DLD1 (cell line): Measurements from ENCODE around the gene CNOT3.

Experiments
- in situ Hi-C: cut with HindIII; loops from 2 replicates; pipeline ENCODE4 v1.10.0; 2017; ENCODE audit warnings: low sequenced_read_pairs

The CNOT3 gene

DNA sequence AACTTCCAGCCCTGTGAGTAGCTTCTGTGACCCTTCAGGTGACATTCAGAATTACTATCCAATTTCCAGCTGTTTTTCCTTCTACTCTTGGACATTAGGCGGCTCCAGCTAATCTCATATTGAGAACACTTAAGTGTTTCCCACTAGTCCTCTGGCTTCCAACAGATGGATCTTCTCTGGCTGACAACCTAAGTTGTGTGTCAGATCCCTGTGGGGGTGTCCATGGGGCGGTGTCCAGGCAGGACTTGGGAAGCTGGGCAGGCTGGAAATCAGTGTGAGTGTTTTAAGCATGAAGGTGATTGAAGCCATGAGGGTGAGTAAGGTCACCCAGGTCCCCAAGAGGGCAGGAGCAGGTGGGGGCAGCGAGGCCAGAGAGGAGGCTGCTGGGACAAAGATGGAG lies 10.1 kb downstream of the CNOT3 start:
- in situ Hi-C loops: no loop called here

- in situ Hi-C loops: no loop called here
Measured at GRCh38 chr19:54148158-54148557, 10.6 kb downstream of the CNOT3 start.

DNA sequence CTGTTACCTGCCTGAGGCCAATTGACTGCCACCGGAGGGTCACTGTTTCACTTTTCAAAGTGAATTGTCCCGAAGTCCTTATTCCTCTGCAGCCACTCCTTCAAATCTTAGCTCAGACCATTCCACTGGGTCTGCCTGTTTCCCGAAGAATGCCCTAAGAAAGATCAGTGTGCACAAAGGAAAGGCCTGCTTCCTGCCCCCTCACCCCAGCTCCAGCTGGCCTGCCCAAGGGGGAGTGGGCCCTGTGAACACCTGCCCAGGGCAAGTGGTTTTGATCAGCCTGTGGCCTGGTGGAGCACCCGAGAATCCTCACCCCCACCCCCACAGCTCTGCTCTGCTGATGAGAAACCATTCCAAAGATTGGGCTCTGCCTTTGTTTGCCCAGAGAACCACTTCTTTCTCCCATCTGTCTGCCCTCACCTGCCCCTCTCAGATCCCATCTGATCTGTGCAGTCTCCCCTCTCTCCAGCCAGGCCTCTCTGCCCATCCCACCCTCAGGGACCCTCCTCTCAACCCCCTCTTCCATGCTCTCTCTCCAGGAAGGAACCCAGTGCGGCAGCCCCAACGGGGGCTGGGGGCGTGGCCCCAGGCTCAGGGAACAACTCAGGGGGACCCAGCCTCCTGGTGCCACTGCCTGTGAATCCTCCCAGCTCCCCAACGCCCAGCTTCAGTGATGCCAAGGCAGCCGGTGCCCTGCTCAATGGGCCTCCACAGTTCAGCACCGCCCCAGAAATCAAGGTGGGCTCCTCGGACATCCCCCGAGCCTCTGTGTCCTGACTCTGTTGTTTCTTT lies 11.7 kb downstream of the CNOT3 start:
- in situ Hi-C loops: no loop called here

- in situ Hi-C loops: no loop called here
Measured at GRCh38 chr19:54151362-54152035, 13.9 kb downstream of the CNOT3 start.

- in situ Hi-C loops: no loop called here
Measured at GRCh38 chr19:54152267-54152666, 14.7 kb downstream of the CNOT3 start.

DNA sequence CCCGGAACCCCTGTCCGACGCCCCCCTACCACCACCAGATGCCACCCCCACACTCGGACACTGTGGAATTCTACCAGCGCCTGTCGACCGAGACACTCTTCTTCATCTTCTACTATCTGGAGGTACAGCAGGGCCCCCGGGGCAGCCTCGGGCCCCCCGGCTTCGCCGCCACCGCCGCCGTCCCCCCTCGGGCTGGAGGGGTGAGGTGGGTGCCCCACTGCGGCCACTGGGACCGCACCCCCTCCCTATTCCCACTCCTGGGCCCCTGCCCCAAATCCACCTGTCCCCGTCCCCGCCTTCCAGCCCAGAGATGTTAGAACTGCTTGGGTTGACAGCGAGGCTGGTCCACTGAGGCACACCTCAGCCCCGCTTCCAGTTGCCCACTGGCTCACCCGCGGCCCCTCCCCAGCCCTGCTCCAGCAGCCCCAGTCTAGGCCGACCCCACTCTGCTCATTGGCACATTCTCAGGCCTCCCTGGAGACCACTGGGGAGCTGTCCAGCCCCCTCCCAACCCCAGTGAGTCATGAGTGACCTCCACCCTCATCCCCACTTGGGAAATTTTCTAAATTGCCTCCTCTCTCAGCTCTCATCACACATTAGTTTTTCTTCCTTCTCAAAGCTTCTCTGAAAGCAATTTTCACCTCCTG lies 15.4 kb downstream of the CNOT3 start:
- in situ Hi-C loops: no loop called here

DNA sequence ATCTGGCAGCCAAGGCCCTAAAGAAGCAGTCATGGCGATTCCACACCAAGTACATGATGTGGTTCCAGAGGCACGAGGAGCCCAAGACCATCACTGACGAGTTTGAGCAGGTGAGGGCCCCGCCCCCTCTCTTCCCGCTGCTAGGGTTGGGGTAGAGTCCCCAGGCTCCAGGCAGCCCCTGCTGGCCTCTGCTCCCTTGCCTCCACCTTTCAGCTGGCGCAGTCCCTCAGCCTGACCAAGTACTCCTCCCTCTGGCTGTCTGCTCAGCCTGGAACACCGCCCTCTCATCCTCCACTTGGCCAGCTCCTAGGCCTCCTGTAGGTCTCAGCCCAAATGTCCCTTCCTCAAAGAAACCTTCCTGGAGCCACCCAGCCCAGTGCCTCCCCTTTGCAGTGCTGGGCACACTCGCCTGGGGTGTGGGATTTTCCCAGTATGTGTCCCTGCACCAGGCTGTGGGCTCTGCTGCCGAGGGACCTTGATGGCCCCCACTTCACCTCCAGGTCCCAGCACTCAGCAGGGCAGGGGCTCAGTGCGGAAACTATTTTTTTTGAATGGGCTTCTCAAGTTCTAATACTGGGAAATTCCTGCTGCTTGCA lies 16.3 kb downstream of the CNOT3 start:
- in situ Hi-C loops: no loop called here

GRCh38 chr19:54154603-54155345 lies 17.2 kb downstream of the CNOT3 start:
- in situ Hi-C loops: no loop called here

DNA sequence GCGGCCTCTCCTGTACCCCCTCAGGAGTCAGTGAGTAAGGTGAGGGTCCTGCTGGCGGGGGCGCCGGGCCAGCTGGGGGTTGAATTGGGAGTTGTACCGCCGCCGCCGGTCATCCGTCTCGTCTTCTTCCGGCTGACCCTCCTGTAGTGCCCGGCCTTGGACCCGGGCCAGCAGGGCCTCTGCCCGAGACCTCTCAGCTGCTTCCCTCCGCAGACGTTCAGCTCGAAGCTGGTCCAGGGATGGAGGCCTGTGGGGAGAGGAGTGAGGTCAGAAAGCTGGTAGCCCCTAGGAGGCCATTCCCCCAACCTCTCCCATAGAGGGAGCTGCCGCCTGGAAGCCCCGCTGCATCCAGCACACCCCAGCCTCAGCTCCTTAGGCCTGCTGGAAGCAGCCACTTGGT lies 18.1 kb downstream of the CNOT3 start:
- in situ Hi-C loops: no loop called here

DNA sequence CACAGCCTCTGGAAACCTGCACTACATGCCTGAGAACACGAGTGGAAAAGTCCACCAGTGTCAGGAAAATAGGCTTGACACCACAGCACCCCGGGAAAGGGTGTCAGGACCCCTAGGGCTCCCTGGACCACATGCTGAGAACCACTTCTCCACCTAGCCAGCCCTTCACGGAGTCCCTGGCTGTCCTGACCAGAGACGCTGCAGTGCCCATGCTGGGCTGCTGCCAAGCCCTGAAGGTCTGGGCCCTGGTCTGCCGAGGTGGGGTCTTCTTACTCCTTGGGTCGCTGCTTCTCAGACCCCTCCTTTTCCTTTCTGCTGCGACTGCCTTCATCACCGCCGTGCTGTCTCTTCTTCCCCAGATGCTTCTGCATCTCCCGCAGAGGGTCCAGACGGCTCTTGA lies 18.9 kb downstream of the CNOT3 start:
- in situ Hi-C loops: no loop called here

DNA sequence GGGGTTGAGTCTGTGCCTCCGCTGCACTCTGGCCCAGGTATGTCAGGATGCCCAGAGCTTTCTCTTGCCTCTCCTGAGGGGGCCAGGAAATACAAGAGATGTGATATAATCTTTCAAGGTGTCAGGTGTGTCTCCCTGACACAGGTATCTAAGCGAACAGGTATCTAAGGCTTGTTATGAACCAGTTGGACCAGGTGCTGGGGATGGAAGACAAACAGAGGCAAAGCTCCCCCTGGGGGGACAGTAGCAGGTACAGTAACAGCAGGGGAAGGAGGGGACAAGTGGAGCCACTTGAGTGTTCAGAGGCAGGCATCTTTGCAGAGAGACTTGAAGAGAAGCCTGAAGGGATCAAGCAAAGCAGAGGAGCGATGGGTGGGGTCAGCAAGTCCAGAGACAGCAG lies 19.4 kb downstream of the CNOT3 start:
- in situ Hi-C loops: no loop called here

GRCh38 chr19:54158812-54159351 lies 21.3 kb downstream of the CNOT3 start:
- in situ Hi-C loops: no loop called here

DNA sequence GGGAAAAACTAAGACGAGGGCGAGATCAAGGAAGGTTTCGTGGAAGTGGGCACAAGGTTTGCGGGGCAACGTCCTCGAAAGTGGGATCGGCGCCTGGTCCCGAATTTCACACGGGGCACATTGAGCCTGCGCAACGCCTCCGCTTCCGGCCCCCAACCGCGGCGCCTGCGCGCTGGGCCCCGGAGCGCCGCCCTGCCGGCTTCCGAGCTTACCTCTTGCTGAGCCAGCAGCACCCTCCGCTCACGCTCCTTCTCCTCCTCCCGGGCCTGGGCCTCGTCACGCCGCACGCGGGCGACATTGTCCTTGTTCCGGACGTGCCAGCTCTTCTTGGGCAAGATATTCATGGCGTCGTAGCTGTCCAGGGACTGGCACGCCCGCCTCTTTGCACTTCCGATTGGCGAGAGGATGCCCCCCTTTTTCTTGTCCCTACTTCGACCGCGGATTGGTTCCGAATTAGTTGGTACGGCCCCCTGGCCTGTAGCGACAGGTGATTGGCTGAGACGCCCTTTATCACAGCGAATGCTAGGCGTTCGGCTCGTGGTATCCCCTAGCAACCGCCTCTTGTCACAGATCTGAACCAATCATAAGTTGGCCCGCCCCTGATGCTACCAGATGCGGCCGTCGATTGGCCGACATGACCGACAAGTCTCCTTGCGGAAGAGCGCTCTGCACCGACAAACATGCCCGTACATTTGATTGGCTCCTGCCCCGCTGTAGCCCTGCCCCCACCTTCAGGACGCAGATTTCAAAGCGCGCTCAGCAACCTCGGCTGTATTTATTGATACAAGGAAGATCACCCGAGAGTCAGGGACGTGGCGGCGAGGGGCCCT lies 22.0 kb downstream of the CNOT3 start, which contains the start of gene LENG1:
Gene LENG1 (minus strand): TSS at position 370 of the 830 bp plus-strand sequence. CDS start 26 bp downstream, at position 344.
- in situ Hi-C loops: no loop called here

DNA sequence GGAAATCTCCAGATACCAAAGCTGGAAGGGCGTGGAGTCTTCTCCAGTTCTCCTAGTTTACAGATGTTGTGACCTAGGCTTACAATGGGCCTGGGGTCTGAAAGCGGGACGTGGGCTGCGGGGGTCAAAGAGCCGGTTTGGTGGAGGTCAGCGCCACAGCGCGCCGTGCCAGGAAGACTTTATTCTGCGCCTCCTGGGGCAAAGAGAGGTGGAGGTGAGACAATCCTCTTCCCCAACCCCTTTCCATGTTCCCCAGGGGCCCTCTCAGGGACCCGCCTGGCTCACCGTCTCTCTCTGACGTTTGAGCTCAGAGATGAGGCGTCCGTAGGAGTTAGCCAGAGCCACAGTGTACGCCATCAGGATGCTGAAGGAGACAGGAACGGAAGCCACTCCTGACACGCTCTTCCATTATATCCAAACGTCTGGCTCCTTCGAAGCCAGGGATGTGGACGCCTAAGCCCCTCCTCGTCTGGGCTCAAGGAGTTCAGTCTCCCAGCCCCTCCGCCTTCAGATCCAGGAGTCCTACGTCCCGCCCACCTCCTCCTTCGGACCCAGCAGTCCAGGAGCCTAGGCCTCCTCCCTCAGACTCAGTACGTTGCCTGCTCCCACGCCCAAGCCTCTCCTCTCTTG lies 22.7 kb downstream of the CNOT3 start:
- in situ Hi-C loops: no loop called here

- in situ Hi-C loops: no loop called here
Measured at GRCh38 chr19:54160854-54161253, 23.3 kb downstream of the CNOT3 start.

GRCh38 chr19:54162241-54162805 lies 24.8 kb downstream of the CNOT3 start:
- in situ Hi-C loops: no loop called here

GRCh38 chr19:54162884-54163283 lies 25.3 kb downstream of the CNOT3 start:
- in situ Hi-C loops: no loop called here

GRCh38 chr19:54164369-54165068 lies 27.0 kb downstream of the CNOT3 start:
- in situ Hi-C loops: no loop called here
